GM19351 (cell line): Measurements from ENCODE around the gene FN3K.
"Not testable (repeated sequence)": the region's sequence is repeated elsewhere in the genome, so short reads cannot be mapped to it uniquely, and the experiment has no call there.

ENCODE experiments used
- ATAC-seq: cut with Tn5 transposase; IDR thresholded peaks from one replicate; pipeline ENCODE4 v1.9.1; 2021; ENCODE audit warnings: mild to moderate bottlenecking, moderate library complexity; ENCODE audit not compliant: unreplicated experiment

FN3K gene

DNA sequence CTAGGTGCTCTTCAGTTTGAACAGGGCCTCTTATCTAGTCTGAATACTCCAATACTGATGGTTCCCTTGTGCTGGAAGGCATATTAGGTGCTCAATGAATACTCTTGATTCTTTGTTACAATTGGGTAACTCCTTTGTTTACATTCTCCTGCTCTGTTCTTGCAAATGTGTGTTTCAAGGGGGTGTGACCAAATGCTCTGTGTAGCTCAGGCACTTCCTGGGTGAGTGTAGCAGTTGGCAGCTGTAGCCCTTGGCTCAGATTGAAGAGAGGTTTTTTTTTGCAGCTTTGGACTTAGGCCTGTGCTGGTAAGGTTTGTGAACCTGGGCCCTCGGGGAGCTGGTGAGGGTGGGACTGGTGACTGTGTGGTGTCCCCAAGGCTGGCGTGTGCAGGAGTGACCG, 36.6 kb downstream of the FN3K start:
- no peak for ATAC-seq

DNA sequence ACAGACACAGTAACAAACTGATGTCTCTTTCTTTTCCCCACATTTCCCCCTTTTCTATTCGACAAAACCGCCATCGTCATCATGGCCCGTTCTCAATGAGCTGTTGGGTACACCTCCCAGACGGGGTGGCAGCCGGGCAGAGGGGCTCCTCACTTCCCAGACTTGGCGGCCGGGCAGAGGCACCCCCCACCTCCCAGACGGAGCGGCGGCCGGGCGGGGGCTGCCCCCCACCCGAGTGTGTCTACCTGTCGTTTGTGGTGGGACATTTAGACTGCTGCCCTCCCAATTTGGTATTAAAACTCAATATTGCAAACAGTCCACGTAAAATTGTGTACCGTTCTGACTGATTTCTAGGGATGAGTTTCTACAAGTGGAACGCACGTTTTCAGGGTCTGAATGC, 39.0 kb downstream of the FN3K start:
- not testable (repeated sequence) for ATAC-seq

DNA sequence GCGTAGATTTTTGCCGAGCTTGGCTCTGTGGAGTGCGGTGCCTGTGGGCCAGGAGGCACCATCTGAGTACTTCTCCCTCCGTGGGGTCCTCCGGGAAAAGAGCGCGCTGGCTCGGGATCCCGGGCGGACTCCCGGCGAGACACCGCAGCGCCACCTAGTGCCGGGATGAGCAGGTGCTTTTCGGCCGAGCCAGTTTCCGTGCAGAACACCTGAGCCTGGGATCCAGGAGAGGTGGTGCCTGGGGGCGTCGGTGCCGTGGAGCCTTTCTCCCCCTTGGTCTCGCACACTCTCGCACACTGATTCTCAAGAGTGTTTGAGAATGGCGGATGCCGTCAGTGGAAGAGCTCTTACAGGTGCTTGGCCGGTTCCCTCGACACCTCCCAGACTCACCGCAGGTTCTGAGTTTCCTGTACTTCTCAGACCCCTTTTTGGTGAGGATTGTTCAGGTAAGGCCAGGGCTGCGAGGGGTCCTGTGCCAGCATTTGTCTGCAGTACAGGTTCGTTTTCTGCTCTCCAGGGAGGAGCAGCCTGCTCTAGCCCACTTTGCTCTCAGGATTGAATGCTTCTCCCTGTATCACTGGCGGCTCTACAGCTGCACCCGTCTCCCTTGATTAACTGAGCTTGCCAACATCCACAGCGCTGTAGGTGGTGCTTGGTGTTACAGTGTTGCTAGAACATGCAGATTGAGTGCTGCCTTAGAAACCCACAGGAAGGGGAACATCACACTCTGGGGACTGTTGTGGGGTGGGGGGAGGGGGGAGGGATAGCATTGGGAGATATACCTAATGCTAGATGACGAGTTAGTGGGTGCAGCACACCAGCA, 39.8 kb downstream of the FN3K start:
- ATAC-seq, result no peak

DNA sequence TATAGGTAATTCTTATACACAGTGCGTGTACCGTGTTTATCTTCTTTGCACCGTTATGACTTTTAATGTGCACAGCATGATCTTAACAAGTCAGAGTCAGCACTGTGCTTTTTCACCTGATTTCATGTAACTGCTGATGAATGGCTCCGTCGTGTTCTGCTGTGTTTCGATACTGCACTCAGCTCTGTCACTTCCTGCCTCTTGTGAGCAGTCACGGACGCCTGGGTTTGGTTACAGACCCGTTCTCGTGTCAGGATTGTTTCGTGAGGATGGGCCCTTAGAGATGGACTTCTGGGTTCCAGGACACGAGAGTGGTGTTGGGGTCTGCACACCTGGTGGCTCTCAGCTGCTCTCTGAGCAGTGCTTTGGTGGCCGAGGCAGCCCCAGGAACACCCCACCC, 41.0 kb downstream of the FN3K start:
- ATAC-seq, result no peak

DNA sequence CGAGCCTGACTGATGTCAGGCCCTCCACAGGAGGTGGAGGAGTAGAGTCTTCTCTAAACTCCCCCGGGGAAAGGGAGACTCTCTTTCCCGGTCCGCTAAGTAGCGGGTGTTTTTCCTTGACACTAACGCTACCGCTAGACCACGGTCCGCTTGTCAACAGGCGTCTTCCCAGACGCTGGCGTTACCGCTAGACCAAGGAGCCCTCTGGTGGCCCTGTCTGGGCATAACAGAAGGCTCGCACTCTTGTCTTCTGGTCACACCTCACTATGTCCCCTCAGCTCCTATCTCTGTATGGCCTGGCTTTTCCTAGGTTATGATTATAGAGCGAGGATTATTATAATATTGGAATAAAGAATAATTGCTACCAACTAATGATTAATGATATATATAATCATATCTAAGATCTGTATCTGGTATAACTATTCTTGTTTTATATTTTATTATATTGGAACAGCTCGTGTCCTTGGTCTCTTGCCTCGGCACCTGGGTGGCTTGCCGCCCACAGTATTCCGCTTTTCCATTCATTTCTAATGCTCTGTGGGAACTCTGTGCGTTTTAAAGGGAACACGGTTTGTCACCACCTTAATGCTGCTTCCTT, 42.5 kb downstream of the FN3K start:
- ATAC-seq, result not testable (repeated sequence)

DNA sequence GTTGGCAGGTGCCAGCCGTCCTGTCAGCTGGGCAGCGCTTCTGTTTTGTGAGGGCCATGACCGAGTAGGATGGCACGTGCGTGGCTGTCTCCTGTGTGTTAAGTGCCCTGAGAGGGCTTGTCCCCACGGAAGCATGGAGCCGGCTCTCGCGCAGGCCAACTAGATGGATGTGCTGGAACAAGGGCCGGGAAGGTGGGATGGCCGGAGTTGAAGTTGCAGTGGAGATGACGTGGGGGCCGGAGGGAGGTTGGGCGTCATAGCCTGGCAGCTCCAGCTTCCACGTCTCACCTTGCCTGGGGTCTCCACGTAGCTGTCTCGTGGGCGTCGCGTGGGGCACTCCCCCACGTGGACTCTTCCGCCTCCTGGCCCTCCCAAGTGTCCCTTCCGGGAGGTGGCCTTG, 44.1 kb downstream of the FN3K start:
- no peak for ATAC-seq

DNA sequence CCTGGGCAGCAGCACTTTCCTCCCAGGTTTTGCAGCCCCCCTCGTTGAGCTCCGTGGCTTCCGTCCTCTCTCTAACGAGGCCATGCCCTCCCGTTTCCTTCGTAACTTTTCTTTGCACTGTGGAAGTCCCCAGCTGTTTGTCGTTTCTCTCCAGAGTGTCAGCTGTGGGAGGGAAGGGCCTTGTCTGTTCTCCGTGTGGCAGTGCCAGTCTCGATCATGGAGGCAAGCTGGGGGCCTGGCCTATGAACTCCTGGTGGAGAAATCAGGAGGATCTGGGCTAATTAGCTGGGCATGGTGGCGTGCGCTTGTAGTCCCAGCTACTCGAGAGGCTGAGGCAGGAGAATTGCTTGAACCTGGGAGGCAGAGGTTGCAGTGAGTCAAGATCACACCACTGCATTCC, 44.8 kb downstream of the FN3K start:
- ATAC-seq, result no peak

DNA sequence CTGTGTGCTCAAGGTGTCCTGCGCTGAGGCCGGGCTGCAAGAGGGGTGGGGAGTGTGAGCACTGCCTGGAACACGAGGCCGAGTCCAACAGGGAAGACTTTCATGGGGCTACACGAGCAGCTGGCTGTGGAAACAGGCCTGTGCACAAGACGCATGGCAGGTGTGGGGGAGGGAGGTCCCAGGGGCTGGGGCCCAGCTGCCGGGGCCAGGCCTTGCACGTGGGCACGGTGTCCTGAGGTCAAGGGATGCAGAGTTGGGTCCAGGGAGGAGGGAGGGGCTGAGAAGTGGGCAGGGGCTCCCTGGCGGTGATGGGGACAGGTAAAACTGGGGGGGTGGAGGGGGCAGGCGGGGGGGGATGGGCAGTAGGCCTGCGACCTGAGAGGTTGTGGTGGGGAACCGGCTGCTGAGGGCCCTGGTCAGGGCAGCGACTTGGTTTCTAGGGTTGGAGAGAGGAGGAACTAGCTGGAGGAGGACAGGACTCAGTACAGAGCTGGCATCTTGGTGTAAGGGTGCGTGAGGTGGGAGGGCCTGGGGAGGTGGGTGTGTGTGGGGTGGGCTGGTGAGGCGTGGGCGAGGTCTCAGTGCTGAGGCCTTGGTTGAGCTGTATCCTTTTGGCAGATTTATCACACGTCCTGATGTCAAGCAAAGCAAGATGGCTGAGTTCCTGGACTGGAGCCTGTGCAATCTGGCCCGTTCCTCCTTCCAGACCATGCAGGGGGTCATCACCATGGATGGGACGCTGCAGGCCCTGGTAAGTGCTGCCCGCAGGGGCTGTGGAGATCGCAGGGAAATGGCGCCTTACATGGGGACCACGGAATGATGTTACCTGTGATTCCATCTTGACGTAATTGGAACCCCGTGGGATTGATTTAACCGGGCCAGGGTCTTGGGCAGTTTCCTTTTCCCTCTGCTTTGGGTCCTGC, 45.8 kb downstream of the FN3K start:
- no peak for ATAC-seq

DNA sequence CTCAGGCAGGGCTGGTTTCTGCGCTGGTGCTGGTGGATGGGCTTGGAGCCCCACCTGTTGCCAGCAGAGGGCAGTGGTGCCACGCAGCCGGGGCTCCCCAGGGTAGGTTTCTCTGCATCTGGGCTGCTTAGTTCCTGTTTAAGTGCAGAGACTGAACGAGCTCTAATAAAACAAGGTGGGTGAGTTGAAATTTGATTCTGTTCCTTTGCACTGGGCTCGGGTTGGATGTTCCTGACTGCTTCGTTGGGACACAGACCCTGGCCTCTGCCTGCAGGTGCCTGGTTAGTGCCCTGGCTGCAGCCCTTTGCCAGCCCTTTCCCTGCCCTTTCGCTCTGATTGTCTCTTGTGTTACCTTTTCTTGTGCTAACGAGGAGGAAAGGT, 46.5 kb downstream of the FN3K start:
- ATAC-seq, result no peak

DNA sequence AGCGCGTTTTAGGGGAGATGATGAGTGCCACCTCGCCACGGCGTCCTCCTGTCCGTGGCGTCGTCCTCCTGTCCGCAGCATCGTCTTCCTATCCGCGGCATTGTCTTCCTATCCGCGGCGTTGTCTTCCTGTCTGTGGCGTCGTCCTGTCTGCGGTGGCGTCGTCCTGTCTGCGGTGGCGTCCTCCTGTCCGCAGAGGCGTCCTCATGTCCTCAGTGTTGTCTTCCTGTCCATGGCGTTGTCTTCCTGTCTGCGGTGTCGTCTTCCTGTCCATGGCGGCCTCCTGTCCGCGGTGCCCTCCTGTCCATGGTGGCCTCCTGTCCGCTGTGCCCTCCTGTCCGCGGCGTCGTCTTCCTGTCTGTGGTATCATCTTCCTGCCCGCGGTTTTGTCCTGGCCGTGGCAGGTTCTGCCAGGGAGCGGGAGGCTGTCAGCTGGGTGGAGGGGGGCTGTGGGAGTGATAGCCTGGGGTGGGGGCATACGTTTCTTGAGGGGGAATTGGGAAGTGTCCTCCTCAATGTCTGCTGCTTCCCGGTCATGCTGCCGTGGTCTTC, 47.3 kb downstream of the FN3K start:
- ATAC-seq, result no peak

DNA sequence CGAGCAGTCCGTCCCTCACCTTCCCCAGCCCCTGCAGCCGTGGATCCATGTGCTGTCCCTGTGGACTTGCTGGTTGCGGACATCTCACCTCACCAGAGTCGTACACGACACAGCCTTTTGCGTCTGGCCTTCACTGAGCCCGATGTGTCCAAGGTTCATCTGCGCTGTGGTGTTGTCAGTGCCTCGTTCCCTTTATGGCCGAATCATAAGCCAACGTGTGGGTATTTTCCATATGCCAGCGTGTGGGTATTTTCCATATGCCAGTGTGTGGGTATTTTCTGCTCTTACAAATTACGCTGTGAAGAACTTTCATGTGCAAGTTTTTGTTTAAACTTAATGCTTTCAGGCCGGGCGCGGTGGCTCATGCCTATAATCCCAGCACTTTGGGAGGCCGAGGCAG, 48.1 kb downstream of the FN3K start:
- no peak for ATAC-seq

DNA sequence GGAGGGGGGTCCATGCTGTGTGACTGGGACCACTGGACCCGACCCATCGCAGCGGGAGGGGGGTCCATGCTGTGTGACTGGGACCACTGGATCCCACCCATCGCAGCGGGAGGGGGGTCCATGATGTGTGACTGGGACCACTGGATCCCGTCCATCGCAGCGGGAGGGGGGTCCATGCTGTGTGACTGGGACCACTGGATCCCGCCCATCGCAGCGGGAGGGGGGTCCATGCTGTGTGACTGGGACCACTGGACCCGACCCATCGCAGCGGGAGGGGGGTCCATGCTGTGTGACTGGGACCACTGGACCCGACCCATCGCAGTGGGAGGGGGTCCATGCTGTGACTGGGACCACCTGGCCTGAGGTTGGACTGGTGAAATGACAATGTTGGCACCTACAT, 50.2 kb downstream of the FN3K start:
- not testable (repeated sequence) for ATAC-seq

DNA sequence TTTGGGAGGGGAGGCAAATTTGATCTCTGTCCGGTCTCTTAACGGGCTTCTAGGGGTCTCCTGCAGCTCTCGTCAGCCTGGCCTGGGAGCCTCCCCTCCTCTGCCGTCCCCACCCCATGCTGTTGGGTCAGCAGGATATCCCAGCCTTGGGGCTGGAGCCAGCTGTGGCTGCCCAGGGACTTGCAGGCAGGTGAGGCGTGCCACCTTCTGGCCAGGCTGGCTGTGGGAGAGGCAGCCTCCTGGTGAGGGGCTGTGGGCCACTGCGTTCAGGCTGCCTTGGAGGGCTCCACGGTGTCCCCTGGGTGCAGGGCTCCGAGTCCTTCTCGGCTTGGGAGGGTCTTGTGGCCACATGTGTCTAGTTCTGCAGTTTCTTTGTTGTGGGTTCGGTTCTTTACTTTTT, 51.0 kb downstream of the FN3K start:
- ATAC-seq, result no peak

DNA sequence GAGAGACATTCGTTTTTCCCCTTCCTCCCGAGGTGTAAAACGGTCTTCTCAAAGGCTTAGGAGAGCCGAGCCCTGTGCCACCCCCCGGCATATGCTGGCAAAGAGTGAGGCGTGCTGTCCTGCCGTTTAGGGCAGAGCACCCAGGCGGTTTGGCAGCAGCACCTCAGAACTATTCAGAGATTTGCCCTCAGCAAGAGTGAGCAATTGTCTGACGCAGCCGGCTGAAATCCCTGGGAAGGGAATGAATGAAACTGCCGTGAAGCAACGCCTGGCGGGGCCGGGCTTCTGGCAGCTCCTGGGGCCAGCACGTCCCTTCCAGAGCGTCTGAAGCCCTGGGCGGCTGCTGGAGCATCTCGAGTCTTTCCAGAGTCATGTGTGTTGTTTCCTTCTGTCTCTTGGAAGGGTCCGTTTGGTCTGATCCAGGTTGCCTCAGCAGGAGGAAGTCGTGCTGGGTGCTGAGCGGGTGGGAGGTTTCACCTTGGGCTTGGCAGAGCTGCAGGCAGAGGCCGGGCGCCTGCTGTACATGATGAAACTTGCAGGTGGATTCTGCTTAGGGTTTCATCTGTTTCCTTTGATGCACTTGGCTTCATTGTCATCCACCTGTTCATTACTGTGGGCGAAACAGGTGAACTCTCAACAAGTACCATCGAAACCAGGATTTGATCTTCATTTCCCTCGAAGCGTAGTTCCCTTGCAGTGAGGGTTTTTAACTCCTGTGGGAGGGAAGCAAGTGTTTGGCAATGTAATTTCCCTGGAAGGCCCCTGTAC, 51.9 kb downstream of the FN3K start:
- no peak for ATAC-seq

DNA sequence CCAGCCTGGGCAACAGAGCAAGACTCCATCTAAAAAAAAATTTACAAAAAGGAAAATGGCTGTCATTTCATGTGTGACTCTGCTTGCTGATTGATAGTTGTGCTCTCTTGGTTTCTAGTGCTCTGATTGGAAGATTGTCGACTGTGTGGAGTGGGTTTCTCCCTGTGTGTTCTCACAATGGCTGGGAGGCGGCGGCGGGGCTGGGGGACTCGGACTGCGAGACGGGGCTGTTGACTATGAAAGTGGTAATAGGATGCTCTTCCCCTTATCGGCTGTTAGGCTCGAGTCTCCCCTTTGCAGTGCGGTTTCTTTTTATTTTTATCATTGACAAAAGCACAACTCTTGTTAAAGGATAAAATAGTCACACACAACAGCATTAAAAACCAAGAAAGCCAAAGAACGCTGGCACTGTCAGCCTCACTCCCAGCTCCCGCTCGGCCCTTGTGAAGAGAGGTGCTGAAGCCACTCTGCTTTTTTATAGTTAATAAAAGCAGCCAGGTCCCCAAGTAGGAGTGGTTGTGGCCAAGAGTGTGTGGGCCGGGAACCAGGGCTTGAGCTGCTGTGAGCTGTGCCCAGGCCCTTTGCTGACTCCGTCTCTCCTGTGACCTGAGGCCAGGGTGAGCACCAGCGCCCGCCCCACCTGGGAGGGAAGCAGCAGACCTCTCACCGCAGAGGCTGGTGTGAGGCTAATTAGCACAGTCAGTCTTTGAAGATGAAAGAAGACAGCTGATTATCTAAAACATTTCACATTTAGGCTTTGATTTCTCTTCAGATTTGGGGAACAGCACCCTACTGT, 53.0 kb downstream of the FN3K start:
- no peak for ATAC-seq

DNA sequence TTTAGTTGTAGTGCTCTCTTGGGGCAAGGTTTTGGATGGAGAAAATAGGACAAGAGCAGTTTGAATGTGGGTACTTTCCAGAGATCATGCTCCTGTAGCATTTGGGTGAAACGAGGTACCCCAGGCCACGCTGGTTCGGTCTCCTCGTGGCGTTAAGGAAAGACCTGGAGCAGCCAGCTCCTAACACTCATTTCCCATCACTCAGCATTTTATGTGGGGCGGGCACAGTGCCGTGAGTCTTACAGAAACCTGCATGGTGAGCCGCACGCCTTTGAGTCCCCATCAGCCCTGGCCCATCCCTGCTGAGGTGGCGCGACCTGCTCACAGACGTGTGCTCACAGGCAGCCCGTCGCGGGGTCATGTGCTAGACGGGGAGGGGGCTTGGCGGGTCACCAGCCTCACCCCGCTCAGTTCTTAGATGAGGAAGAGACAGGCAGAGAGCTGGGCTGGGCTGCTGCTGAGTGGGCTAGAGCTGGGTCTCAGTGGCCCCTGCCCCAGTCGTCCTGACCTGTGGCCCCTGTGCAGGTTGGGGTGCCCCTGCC, 53.7 kb downstream of the FN3K start:
- no peak for ATAC-seq

DNA sequence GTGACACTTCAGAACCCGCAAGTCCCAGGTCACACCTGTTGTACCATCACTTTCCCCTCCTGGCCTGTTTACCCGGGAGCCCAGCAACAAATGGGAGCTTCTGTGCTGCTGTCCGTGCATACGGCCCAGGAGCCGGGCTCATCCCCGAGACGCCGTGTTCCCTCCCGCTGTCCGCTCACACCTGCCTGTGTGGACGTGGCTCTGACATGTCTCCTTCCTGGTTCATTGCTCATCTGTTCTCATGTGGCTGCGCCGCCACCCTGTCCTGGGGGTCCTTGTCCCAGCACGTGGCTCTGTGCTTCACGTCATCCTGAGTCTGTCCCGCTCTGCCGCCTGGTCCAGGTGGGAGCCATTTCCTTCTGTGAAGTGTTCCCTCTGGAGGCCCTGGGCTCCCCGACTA, 54.4 kb downstream of the FN3K start:
- no peak for ATAC-seq

DNA sequence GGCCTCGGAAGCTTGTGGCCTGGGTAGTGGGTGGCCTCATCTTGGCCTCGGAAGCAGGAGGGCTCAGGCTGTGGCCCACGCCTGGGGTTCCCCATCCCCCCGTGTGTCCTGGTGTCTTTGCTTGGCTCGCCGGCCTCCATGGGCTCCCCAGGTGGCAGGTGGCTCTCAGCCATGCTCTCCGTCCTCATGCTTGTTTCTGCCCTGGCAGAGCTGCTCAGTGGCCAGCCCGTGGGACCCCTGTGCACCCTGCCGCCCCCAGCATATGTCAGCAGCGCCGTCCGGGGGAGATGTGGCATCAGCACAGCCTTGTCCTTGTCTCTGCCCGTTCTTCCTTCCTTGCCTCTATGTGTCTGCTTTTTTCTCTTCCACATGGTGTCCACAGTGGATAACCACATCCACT, 55.0 kb downstream of the FN3K start:
- no peak for ATAC-seq

DNA sequence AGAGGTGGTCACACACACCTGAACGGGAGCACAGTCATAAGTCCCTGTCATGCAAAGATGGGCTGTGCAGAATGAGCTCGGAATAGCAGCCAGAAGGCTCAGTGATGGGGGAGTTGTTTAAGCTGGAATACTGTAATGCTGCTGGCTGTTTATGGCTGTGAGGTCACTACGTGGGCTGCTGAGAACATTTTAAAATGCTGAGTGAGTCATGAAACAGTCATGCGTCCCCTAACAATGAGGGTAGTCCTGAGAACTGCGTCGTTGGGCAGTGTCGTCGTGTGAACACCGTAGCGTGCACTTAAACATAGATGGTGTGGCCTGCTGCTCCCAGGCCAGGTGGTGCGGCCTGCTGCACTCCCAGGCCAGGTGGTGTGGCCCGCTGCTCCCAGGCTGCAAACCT, 56.1 kb downstream of the FN3K start:
- no peak for ATAC-seq
